ENCODE data around the gene KDM1A.
"Not testable (repeated sequence)": the region's sequence is repeated elsewhere in the genome, so short reads cannot be mapped to it uniquely, and the experiment has no call there.

Gene KDM1A

GRCh38 chr1:23008901-23009300 lies 10.4 kb upstream of the KDM1A start:
- no peak overlapping the region for H3K4me3 ChIP-seq
- H3K27ac ChIP-seq, result no peak overlapping the region

GRCh38 chr1:23010025-23010424 lies 9.2 kb upstream of the KDM1A start:
- not testable (repeated sequence) for H3K4me3 ChIP-seq, H3K27ac ChIP-seq

- no peak overlapping the region for H3K4me3 ChIP-seq
- H3K27ac ChIP-seq, result no peak overlapping the region
Observed at GRCh38 chr1:23013657-23014056, 5.6 kb upstream of the KDM1A start.

GRCh38 chr1:23018661-23019093 lies 591 bp upstream of the KDM1A start:
- Histone ChIP-seq H3K4me3 (peak overlapping the region; percentile 74 to 100 (median 88)), H3K27ac (peak overlapping the region; percentile 26 to 96 (median 88))

GRCh38 chr1:23019863-23020625 lies 776 bp downstream of the KDM1A start:
- H3K27ac ChIP-seq, result peak overlapping the region; percentile 63 to 96 (median 90)

GRCh38 chr1:23020706-23021405 lies 1.6 kb downstream of the KDM1A start:
- H3K4me3 ChIP-seq, result peak overlapping the region; percentile 74 to 100 (median 88)
- H3K27ac ChIP-seq, result peak overlapping the region in 6 of 21 experiments; percentile 87 to 94 (median 90)

More at GRCh38 chr1:23019863-23020625, 776 bp downstream of the KDM1A start:
- H3K4me3 ChIP-seq, result peak overlapping the region; percentile 74 to 100 (median 88)

GRCh38 chr1:23021834-23022233 lies 2.6 kb downstream of the KDM1A start:
- H3K27ac ChIP-seq, result no peak overlapping the region
- no peak overlapping the region for H3K4me3 ChIP-seq

GRCh38 chr1:23023174-23023845 lies 4.0 kb downstream of the KDM1A start:
- no peak overlapping the region for H3K27ac ChIP-seq
- no peak overlapping the region for H3K4me3 ChIP-seq

- no peak overlapping the region for H3K27ac ChIP-seq
- no peak overlapping the region for H3K4me3 ChIP-seq
Observed at GRCh38 chr1:23026568-23026967, 7.3 kb downstream of the KDM1A start.

- H3K4me3 ChIP-seq, result no peak overlapping the region
- H3K27ac ChIP-seq, result no peak overlapping the region
Observed at GRCh38 chr1:23027352-23027907, 8.2 kb downstream of the KDM1A start.

- no peak overlapping the region for H3K27ac ChIP-seq
- H3K4me3 ChIP-seq, result no peak overlapping the region
Observed at GRCh38 chr1:23029337-23029736, 10.1 kb downstream of the KDM1A start.

GRCh38 chr1:23035823-23036452 lies 16.7 kb downstream of the KDM1A start:
- H3K27ac ChIP-seq, result no peak overlapping the region
- H3K4me3 ChIP-seq, result no peak overlapping the region

GRCh38 chr1:23037081-23037740 lies 17.9 kb downstream of the KDM1A start:
- H3K27ac ChIP-seq, result no peak overlapping the region

GRCh38 chr1:23039308-23039826 lies 20.1 kb downstream of the KDM1A start:
- no peak overlapping the region for H3K27ac ChIP-seq
- H3K4me3 ChIP-seq, result no peak overlapping the region

More at GRCh38 chr1:23037081-23037740, 17.9 kb downstream of the KDM1A start:
- no peak overlapping the region for H3K4me3 ChIP-seq

GRCh38 chr1:23040509-23040908 lies 21.2 kb downstream of the KDM1A start:
- Histone ChIP-seq H3K27ac (no peak overlapping the region), H3K4me3 (no peak overlapping the region)

- Histone ChIP-seq H3K4me3 (no peak overlapping the region), H3K27ac (no peak overlapping the region)
Observed at GRCh38 chr1:23044035-23044434, 24.8 kb downstream of the KDM1A start.

- no peak overlapping the region for H3K4me3 ChIP-seq
- no peak overlapping the region for H3K27ac ChIP-seq
Observed at GRCh38 chr1:23050201-23050600, 30.9 kb downstream of the KDM1A start.

- H3K4me3 ChIP-seq, result no peak overlapping the region
- H3K27ac ChIP-seq, result no peak overlapping the region
Observed at GRCh38 chr1:23051290-23051909, 32.1 kb downstream of the KDM1A start.

GRCh38 chr1:23057301-23057700 lies 38.0 kb downstream of the KDM1A start:
- Histone ChIP-seq H3K4me3 (no peak overlapping the region), H3K27ac (no peak overlapping the region)

All from skin epidermis (tissue), 12 donors.